ENCODE data around the gene GSG1L.

The GSG1L gene

DNA sequence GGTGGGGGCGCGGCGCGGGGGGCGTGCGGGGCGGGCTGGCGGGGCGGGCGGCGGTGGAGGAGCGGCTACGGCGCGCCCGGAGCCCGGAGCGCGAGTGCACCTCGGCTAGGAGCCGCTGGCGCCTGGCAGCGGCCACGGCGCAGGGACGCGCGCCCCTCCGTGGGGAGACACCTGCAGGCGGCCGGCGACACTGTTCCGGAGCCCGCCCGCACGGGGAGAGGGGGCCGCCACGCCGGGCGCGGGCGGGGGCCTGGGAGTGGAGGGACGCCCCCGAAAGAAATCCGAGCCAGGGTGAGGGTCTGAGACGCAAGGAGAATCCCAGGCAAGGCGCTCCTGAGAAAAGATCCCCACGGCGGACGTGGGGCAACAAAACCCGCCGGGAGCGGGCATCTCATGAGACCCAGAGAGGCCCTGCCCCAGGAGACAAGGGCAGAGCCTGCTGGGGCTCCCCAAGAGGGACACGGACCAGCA lies at the start of gene GSG1L:
GSG1L (minus strand) TSS at position 124 of the 471 bp plus-strand sequence. CDS start 290 bp downstream, outside the sequence.
- Mint-ChIP-seq H3K36me3 (ENCODE audit: low read depth) (no peaks in the 10 kb centered on the region), H3K27me3 (peaks cover 53% of the 10 kb centered on the region), H3K4me3 (peak within 1 kb of the TSS; percentile 29), H3K27ac (no peak within 1 kb of the TSS), H3K4me1 (ENCODE audit: low read depth) (peaks cover 7% of the 10 kb centered on the region), H3K9me3 (no peaks in the 10 kb centered on the region)
- DNase-seq, result no peak

DNA sequence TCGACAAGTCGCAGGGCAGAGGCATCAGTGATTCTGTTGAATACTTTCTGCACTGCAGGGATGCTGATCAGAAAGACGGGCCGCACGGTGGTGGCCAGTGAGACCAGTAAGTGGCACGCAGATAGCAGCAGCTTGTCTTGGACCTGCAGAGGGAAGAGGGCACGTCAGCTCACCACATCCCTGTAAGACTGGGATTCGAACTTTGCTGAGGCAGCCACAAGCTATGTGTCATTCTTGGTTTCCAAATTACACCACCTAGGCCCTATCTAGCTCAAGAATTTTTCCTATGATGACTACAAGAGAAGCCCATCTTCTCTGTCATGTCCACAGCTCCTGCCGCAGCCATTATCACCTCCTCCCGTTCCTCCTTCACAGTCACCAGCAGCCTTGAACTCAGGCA lies 49.4 kb upstream of the GSG1L start:
- Mint-ChIP-seq H3K36me3 (ENCODE audit: low read depth) (peaks cover 97% of the 10 kb centered on the region), H3K9me3 (no peaks in the 10 kb centered on the region), H3K4me1 (ENCODE audit: low read depth) (peaks cover 21% of the 10 kb centered on the region), H3K27ac (peak overlapping the region; percentile 92), H3K27me3 (no peaks in the 10 kb centered on the region), H3K4me3 (no peak overlapping the region)
- DNase-seq, result no peak

GRCh38 chr16:28110977-28111376 lies 47.5 kb upstream of the GSG1L start:
- H3K9me3 Mint-ChIP-seq, result no peaks in the 10 kb centered on the region
- no peaks in the 10 kb centered on the region for H3K27me3 Mint-ChIP-seq
- peaks cover 21% of the 10 kb centered on the region for H3K4me1 Mint-ChIP-seq (ENCODE audit: low read depth)
- no peak overlapping the region for H3K4me3 Mint-ChIP-seq
- DNase-seq, result no peak
- peaks cover 97% of the 10 kb centered on the region for H3K36me3 Mint-ChIP-seq (ENCODE audit: low read depth)
- H3K27ac Mint-ChIP-seq, result no peak overlapping the region

- Mint-ChIP-seq H3K27me3 (no peaks in the 10 kb centered on the region), H3K27ac (peak overlapping the region; percentile 65), H3K36me3 (ENCODE audit: low read depth) (peaks cover 97% of the 10 kb centered on the region), H3K4me3 (no peak overlapping the region), H3K4me1 (ENCODE audit: low read depth) (peaks cover 20% of the 10 kb centered on the region), H3K9me3 (no peaks in the 10 kb centered on the region)
- no peak for DNase-seq
These were observed 47.0 kb upstream of the GSG1L start for GRCh38 chr16:28110479-28110878.

GRCh38 chr16:28110074-28110473 lies 46.6 kb upstream of the GSG1L start:
- H3K36me3 Mint-ChIP-seq (ENCODE audit: low read depth), result peaks cover 97% of the 10 kb centered on the region
- no peak overlapping the region for H3K4me3 Mint-ChIP-seq

DNA sequence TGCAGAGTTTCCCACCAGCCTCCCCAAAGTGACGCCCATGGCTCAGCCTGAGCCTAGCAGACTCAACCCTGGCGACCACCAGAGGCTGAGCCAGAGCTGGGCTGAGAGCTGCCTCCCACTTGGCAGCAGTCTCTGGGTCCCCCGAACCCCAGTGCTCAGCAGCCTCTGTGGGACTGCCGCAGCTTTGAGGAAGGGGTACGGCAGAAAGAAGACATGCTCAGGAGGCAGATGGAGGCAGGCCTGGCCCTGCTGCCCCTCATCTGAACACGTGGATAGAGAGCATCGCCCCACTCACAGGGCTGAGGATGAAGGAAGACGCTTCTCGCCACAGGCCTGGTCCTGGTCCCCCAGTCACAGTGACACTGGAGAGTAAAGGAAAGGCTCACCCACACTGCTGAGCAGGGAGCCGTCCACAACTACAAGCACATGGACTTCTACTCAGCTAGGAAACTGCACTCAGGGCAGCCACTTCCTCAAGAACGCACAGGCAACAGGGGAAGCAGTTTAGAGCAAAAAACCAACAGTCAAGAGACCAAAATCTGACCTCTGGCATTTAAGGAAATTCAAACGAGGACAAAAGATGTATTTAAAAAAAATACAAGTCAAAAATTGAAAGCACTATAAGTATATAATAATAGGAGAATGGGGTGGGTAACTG lies 45.2 kb upstream of the GSG1L start:
- peak overlapping the region; percentile 79 for H3K27ac Mint-ChIP-seq

More at GRCh38 chr16:28110074-28110473, 46.6 kb upstream of the GSG1L start:
- Mint-ChIP-seq H3K4me1 (ENCODE audit: low read depth) (peaks cover 20% of the 10 kb centered on the region), H3K9me3 (no peaks in the 10 kb centered on the region), H3K27me3 (no peaks in the 10 kb centered on the region), H3K27ac (peak overlapping the region; percentile 65)
- DNase-seq, result no peak

DNA sequence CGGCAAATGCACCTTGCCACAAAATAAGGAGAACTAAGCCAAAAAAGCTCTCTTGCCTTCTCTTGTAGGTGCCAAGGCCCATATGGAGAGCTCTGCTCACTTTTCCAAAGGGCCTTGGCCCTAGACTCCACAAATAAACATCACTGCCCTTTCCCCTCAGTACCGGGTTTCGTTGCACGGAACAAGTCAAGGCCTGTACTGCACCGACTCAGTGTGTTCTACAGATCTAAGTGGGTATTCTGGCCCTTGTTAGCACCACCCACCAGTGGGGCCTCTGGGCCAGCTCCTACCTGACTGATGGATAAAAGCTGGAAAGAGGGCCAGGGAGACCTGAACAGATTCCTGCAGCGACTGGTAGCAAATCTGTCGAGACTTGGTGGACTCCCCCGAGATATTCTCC lies 43.7 kb upstream of the GSG1L start:
- Mint-ChIP-seq H3K9me3 (no peaks in the 10 kb centered on the region), H3K27ac (peak overlapping the region; percentile 56), H3K4me3 (no peak overlapping the region), H3K36me3 (ENCODE audit: low read depth) (peaks cover 100% of the 10 kb centered on the region), H3K27me3 (no peaks in the 10 kb centered on the region), H3K4me1 (ENCODE audit: low read depth) (peaks cover 9% of the 10 kb centered on the region)
- DNase-seq, result no peak

More for the DNA sequence above, 45.2 kb upstream of the GSG1L start:
- Mint-ChIP-seq H3K4me3 (no peak overlapping the region), H3K36me3 (ENCODE audit: low read depth) (peaks cover 98% of the 10 kb centered on the region), H3K4me1 (ENCODE audit: low read depth) (peaks cover 20% of the 10 kb centered on the region), H3K27me3 (no peaks in the 10 kb centered on the region), H3K9me3 (no peaks in the 10 kb centered on the region)
- no peak for DNase-seq

- Mint-ChIP-seq H3K27ac (peak overlapping the region; percentile 56), H3K4me1 (ENCODE audit: low read depth) (peaks cover 9% of the 10 kb centered on the region), H3K9me3 (no peaks in the 10 kb centered on the region), H3K4me3 (no peak overlapping the region), H3K36me3 (ENCODE audit: low read depth) (peaks cover 100% of the 10 kb centered on the region), H3K27me3 (no peaks in the 10 kb centered on the region)
- no peak for DNase-seq
These were observed 43.1 kb upstream of the GSG1L start for GRCh38 chr16:28106467-28107215.

DNA sequence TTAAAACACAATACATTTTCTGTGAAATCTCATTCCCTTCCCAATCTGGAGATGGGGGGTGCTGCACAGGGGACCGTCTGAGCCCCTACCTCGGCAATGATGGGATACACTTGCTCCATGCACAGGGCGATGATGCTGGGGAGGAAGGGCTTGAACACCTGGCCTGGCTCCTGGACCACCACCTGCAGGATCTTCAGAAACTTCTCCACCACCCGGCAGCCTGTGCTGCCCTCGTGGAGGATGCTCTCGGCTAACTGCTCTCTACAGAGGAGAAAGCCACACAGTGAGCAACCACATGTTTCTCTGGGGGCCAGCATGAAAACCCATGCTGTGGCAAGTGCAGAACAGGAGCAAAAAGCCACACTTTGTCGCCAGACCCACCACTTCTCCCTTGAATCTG lies 42.4 kb upstream of the GSG1L start:
- DNase-seq, result peak; percentile 25
- Mint-ChIP-seq H3K27ac (peak overlapping the region; percentile 56), H3K4me3 (no peak overlapping the region), H3K36me3 (ENCODE audit: low read depth) (peaks cover 100% of the 10 kb centered on the region), H3K9me3 (no peaks in the 10 kb centered on the region), H3K4me1 (ENCODE audit: low read depth) (peaks cover 5% of the 10 kb centered on the region), H3K27me3 (no peaks in the 10 kb centered on the region)

- Mint-ChIP-seq H3K27me3 (no peaks in the 10 kb centered on the region), H3K9me3 (no peaks in the 10 kb centered on the region), H3K4me1 (ENCODE audit: low read depth) (peaks cover 2% of the 10 kb centered on the region), H3K36me3 (ENCODE audit: low read depth) (peaks cover 100% of the 10 kb centered on the region), H3K27ac (peak overlapping the region; percentile 20), H3K4me3 (no peak overlapping the region)
- peak; percentile 2 for DNase-seq
These were observed 41.8 kb upstream of the GSG1L start for GRCh38 chr16:28105297-28105696.

- Mint-ChIP-seq H3K36me3 (ENCODE audit: low read depth) (peaks cover 100% of the 10 kb centered on the region), H3K4me3 (no peak overlapping the region), H3K27ac (no peak overlapping the region), H3K4me1 (ENCODE audit: low read depth) (peaks cover 2% of the 10 kb centered on the region), H3K9me3 (no peaks in the 10 kb centered on the region), H3K27me3 (no peaks in the 10 kb centered on the region)
- no peak for DNase-seq
These were observed 40.9 kb upstream of the GSG1L start for GRCh38 chr16:28104404-28104803.

GRCh38 chr16:28103516-28104170 lies 40.1 kb upstream of the GSG1L start:
- Mint-ChIP-seq H3K27ac (peak overlapping the region; percentile 24), H3K4me1 (ENCODE audit: low read depth) (no peaks in the 10 kb centered on the region), H3K36me3 (ENCODE audit: low read depth) (peaks cover 100% of the 10 kb centered on the region), H3K27me3 (no peaks in the 10 kb centered on the region), H3K9me3 (no peaks in the 10 kb centered on the region), H3K4me3 (no peak overlapping the region)
- no peak for DNase-seq

GRCh38 chr16:28101533-28101890 lies 38.0 kb upstream of the GSG1L start:
- no peak for DNase-seq
- Mint-ChIP-seq H3K36me3 (ENCODE audit: low read depth) (peaks cover 100% of the 10 kb centered on the region), H3K27me3 (no peaks in the 10 kb centered on the region)

DNA sequence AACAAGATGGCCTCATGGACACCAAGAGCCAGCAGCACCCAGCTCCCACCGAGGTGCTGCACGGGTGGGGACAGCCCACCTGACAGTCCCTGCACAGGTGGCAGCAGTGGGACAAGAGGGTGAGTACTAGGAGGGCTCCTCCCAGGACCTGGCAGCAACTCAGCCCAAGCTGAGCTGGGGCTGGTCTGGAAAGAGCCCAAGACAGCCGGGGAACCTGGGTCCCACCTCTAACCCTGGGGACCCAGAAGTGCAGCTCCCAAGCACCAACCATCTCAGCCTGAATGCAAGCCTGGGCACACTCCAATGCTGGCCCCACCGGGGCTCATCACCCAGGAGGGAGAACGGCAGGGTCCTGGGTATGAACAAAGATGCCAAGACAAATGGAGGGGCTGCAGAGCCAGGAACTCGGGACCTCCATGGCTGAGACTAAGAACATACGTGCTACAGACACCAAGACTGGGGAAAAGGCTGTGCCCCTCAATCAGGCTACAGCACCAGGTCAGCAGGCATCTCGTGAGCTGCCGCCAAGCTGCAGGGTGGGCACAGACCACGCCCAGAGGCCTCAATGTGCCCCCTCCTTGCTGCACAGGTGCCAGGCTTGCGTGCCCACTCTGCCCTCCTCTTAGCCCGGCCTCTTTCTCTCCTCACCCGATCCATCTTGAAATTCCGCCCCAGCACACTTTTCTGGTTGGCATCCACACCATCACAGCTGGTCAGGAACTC lies 37.5 kb upstream of the GSG1L start:
- DNase-seq, result no peak
- peaks cover 98% of the 10 kb centered on the region for H3K36me3 Mint-ChIP-seq (ENCODE audit: low read depth)
- peak overlapping the region; percentile 58 for H3K27ac Mint-ChIP-seq
- no peaks in the 10 kb centered on the region for H3K9me3 Mint-ChIP-seq
- H3K4me1 Mint-ChIP-seq (ENCODE audit: low read depth), result no peaks in the 10 kb centered on the region
- H3K27me3 Mint-ChIP-seq, result no peaks in the 10 kb centered on the region
- H3K4me3 Mint-ChIP-seq, result no peak overlapping the region

More at GRCh38 chr16:28101533-28101890, 38.0 kb upstream of the GSG1L start:
- Mint-ChIP-seq H3K9me3 (no peaks in the 10 kb centered on the region), H3K4me1 (ENCODE audit: low read depth) (no peaks in the 10 kb centered on the region), H3K4me3 (no peak overlapping the region), H3K27ac (peak overlapping the region; percentile 53)
